Stimulated activated CD8-positive, alpha-beta memory T cell treated with anti-CD3 and anti-CD28 coated beads, Interleukin-7, amount 100 ng/mL, for 1 hour (primary cell): ENCODE measurements around the gene UVSSA.

ENCODE experiments used
- DNase-seq, 2 donors: peaks; one replicate each; pipeline ENCODE4 v3.0.0-alpha.2; 2020; ENCODE audit warnings: low read depth in 2 of 2

Gene UVSSA

GRCh38 chr4:1348746-1349145 is 1.7 kb downstream of the UVSSA start:
- no peak for DNase-seq

- no peak for DNase-seq
Observed at GRCh38 chr4:1349359-1350168, 2.6 kb downstream of the UVSSA start.

- DNase-seq = no peak
Observed at GRCh38 chr4:1350169-1350520, 3.1 kb downstream of the UVSSA start.

GRCh38 chr4:1351854-1352566 is 5.0 kb downstream of the UVSSA start:
- peak; percentile 77 to 88 for DNase-seq

- no peak for DNase-seq
Observed at GRCh38 chr4:1352567-1352900, 5.5 kb downstream of the UVSSA start.

GRCh38 chr4:1353186-1354055 is 6.4 kb downstream of the UVSSA start:
- DNase-seq = no peak

- DNase-seq = no peak
Observed at GRCh38 chr4:1354136-1354982, 7.4 kb downstream of the UVSSA start.

- no peak for DNase-seq
Observed at GRCh38 chr4:1354983-1355275, 7.9 kb downstream of the UVSSA start.

- no peak for DNase-seq
Observed at GRCh38 chr4:1355378-1355777, 8.4 kb downstream of the UVSSA start.

GRCh38 chr4:1356181-1356998 is 9.4 kb downstream of the UVSSA start:
- DNase-seq = peak in 1 of 2 donors; percentile 36

GRCh38 chr4:1357356-1358248 is 10.6 kb downstream of the UVSSA start:
- DNase-seq = no peak

GRCh38 chr4:1358421-1359143 is 11.6 kb downstream of the UVSSA start:
- no peak for DNase-seq

- DNase-seq = no peak
Observed at GRCh38 chr4:1359144-1359501, 12.1 kb downstream of the UVSSA start.

- DNase-seq = no peak
Observed at GRCh38 chr4:1359976-1360375, 13.0 kb downstream of the UVSSA start.

- DNase-seq = no peak
Observed at GRCh38 chr4:1360423-1361283, 13.6 kb downstream of the UVSSA start.

GRCh38 chr4:1361431-1361830 is 14.4 kb downstream of the UVSSA start:
- DNase-seq = no peak

- no peak for DNase-seq
Observed at GRCh38 chr4:1362046-1362445, 15.0 kb downstream of the UVSSA start.

GRCh38 chr4:1362521-1362920 is 15.5 kb downstream of the UVSSA start:
- DNase-seq = no peak
